HG02938 (cell line): ENCODE results near the gene S100A13.

Experiments
- ATAC-seq: cut with Tn5 transposase; IDR thresholded peaks from one replicate; pipeline ENCODE4 v1.9.1; 2021; ENCODE audit warnings: mild to moderate bottlenecking, moderate library complexity; ENCODE audit not compliant: unreplicated experiment

The S100A13 gene

GRCh38 chr1:153628638-153629342, 1.5 kb upstream of the S100A13 start:
- no peak for ATAC-seq

GRCh38 chr1:153627715-153628626, 666 bp upstream of the S100A13 start, which contains the start of gene S100A1:
Gene S100A1, plus strand, starts transcription at chr1:153628434. Its CDS starts 2,088 bp downstream, at chr1:153630522.
- ATAC-seq: no peak

GRCh38 chr1:153626477-153626903, 815 bp downstream of the S100A13 start:
- ATAC-seq: no peak

- ATAC-seq: no peak
These were observed 2.2 kb downstream of the S100A13 start for GRCh38 chr1:153624965-153625611.

GRCh38 chr1:153623101-153623500, 4.2 kb downstream of the S100A13 start:
- ATAC-seq: no peak

- no peak for ATAC-seq
These were observed 8.1 kb downstream of the S100A13 start for GRCh38 chr1:153619171-153619570.

- ATAC-seq: no peak
These were observed 9.6 kb downstream of the S100A13 start for GRCh38 chr1:153617663-153618062.

GRCh38 chr1:153616917-153617311, 10.4 kb downstream of the S100A13 start:
- ATAC-seq: no peak

GRCh38 chr1:153616144-153616916, 11.0 kb downstream of the S100A13 start, which contains the start of gene S100A14:
Gene S100A14, minus strand, starts transcription at chr1:153616325. Its CDS starts 467 bp downstream, at chr1:153615858.
- ATAC-seq: no peak

GRCh38 chr1:153615406-153615805, 11.9 kb downstream of the S100A13 start:
- ATAC-seq: no peak

- ATAC-seq: no peak
These were observed 12.4 kb downstream of the S100A13 start for GRCh38 chr1:153614906-153615305.

GRCh38 chr1:153614189-153614900, 13.0 kb downstream of the S100A13 start:
- no peak for ATAC-seq

GRCh38 chr1:153613406-153613805, 13.9 kb downstream of the S100A13 start:
- no peak for ATAC-seq

GRCh38 chr1:153612755-153613331, 14.5 kb downstream of the S100A13 start, which contains the start of gene S100A16:
Gene S100A16, minus strand, starts transcription at chr1:153613137. Its CDS starts 4,986 bp downstream, at chr1:153608151.
- ATAC-seq: no peak

- ATAC-seq: no peak
These were observed 15.1 kb downstream of the S100A13 start for GRCh38 chr1:153612111-153612754.

- ATAC-seq: no peak
These were observed 15.9 kb downstream of the S100A13 start for GRCh38 chr1:153611356-153611755.

GRCh38 chr1:153610811-153611301, 16.4 kb downstream of the S100A13 start:
- ATAC-seq: no peak

GRCh38 chr1:153610334-153610733, 17.0 kb downstream of the S100A13 start:
- no peak for ATAC-seq

- no peak for ATAC-seq
These were observed 17.8 kb downstream of the S100A13 start for GRCh38 chr1:153609585-153609907.
